ENCODE measurements around the gene DHRS1.
"Not testable (repeated sequence)": the region's sequence is repeated elsewhere in the genome, so short reads cannot be mapped to it uniquely, and the experiment has no call there.

DHRS1 gene

GRCh38 chr14:24299255-24300191 is at the start of gene DHRS1, which contains the start of gene NOP9:
Gene DHRS1, minus strand, starts transcription at chr14:24299780. Its CDS starts 674 bp downstream, at chr14:24299106.
Gene NOP9, plus strand, starts transcription at chr14:24299850. Its CDS starts 105 bp downstream, at chr14:24299955.
- DNase-seq = no peak

DNA sequence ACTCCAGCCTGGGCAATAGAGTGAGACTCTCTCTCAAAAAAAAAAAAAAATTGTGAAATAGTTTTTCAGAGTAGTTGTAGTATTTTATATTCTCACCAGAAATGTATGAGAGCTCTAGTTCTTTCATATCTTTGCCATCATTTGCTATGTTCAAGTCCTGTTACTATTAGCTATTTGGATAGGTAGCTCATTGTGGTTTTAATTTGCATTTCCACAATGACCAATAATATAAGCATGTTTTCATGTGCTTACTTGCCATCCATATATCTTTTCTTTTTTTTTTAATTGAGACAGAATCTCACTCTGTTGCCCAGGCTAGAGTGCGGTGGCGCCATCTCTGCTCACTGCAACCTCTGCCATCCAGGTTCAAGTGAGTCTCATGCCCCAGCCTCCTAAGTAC is 48.6 kb upstream of the DHRS1 start:
- DNase-seq = no peak

DNA sequence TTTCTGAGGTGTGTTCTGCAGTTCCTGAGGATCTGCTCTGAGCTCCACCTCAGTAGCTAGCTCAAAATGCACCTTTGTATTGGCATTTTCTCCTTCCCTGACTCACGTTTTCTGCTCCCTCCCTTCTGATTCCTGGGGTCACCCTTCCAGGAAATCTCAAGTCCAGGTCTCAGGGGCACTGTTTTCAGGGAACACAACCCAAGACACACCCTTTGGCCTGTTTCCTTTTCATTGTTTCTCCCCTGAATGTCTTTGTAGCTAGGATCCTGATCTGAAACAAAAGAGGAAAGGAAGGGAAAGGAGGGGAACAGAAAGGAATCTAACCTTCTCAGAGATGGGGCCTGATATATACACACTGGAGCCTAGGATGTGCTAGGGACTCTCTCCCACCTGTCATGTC is 47.6 kb upstream of the DHRS1 start:
- no peak for DNase-seq

- no peak for DNase-seq
Measured at GRCh38 chr14:24343795-24344660, 44.4 kb upstream of the DHRS1 start.

DNA sequence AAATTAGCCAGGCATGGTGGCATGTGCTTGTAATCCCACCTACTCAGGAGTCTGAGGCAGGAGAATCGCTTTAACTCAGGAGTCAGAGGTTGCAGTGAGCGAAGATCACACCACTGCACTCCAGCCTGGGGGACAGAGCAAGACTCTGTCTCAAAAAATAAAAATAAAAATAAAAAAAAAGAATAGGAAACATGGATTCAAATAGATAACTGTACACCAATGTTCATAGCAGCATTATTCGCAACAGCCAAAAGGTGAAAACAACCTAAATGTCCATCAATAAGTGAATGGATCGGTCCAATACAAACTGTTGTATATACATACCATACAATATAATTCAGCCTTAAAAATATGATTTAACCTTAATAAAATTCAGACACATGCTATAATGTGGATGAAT is 43.3 kb upstream of the DHRS1 start:
- DNase-seq = no peak

- DNase-seq = no peak
Measured at GRCh38 chr14:24340606-24341005, 41.0 kb upstream of the DHRS1 start.

- no peak for DNase-seq
Measured at GRCh38 chr14:24339284-24340151, 39.9 kb upstream of the DHRS1 start, which contains the start of gene RIPK3. Gene RIPK3, minus strand, starts transcription at chr14:24339991. Its CDS starts 165 bp downstream, at chr14:24339826.

- DNase-seq = no peak
Measured at GRCh38 chr14:24338843-24339242, 39.3 kb upstream of the DHRS1 start.

- DNase-seq = no peak
Measured at GRCh38 chr14:24337824-24338175, 38.2 kb upstream of the DHRS1 start.

DNA sequence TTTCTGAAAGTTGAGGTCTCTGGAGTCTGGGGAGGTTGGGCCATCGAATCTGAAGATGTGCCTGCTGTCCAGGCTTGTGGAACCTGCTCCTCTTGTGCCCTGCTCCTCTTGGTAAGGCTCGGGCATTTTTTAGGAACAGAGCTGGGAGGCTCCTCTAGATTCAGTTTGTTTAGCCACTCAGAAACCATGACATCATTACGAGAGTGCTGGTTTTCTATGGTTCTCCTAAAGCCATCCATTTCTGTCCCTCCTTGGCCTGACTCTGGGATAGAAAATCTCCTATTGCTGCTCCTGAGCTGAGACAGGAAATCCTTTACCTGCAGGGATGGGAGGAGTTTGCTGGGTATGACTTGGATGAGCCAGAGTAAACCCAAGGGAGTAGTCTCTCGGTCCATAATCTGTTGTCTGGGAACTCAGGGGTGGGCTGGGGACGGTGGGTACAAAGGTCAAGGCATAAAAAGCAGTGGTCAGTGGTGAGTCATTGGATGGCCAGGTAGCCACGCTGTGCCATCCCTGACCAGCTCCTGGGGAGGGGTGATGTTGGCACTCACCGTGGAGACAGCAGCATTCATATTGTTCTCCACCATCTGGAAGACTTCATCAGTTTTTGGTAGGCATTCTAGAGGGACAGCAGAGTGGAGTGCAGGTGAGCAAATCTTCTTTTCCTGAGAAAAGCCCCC is 37.7 kb upstream of the DHRS1 start:
- DNase-seq = no peak

- no peak for DNase-seq
Measured at GRCh38 chr14:24335461-24336171, 36.0 kb upstream of the DHRS1 start.

- DNase-seq = no peak
Measured at GRCh38 chr14:24334431-24335291, 35.1 kb upstream of the DHRS1 start, which contains the start of gene ADCY4. Gene ADCY4, minus strand, starts transcription at chr14:24335071. Its CDS starts 419 bp downstream, at chr14:24334652.

DNA sequence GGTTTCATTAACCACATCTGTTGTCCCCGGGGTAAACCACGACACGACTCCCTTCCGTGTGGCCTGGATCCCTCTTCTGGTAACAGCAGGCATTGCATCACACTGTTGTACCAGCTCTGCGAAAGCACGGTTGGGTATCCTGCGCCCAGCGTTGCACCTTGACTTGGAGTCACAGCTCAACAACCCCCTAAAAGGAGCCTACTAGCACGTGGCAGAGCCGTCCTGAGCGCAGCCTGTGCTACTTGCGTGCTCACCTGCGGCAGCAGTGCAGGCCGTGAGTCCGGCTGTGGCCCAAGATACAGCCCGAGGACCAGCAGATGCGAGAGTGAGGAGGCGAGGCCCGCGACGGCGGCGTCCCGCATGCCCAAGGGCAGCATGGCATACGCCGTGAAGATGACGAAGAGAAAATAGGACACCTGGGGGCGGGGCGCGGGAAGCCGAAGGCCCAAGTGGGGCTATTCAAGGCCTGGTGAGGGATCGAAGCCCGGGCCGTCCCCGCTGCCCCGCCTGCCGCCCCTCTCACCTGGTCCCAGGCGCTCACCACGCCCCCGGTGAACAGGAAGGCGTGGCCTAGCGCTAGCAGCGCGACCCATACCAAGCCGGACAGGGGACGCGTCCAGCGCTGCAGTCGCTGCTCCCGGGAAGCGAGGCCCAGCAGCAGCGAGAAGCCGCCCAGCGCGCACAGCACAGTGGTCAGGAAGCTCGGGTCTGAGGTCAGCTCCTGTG is 32.9 kb upstream of the DHRS1 start:
- no peak for DNase-seq

DNA sequence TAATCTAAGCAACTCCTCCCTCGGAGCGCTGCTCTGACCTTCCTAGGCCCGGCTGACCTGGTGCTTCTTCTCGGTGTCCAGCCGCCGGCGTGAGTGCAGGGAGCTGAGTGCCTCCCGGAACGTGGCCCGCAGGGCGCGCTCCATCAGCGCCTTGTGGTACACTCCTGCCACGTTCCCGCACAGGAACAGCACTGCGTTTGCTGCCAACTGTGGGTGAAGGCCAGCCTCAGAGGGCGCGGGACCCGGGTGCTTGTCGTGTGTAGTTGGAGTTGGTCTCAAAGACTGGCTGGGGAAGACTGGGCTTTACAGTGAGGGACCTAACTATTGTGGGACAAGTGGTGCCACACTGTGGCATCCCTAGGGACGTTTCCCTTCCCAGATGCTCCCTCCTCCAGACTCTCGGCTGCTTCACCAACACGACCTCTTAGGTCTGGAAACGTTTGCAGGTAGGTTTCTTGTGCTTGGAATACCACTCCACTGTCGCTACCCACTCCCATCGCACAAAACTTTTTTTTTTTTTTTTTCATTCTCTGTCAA is 32.2 kb upstream of the DHRS1 start:
- DNase-seq = no peak

DNA sequence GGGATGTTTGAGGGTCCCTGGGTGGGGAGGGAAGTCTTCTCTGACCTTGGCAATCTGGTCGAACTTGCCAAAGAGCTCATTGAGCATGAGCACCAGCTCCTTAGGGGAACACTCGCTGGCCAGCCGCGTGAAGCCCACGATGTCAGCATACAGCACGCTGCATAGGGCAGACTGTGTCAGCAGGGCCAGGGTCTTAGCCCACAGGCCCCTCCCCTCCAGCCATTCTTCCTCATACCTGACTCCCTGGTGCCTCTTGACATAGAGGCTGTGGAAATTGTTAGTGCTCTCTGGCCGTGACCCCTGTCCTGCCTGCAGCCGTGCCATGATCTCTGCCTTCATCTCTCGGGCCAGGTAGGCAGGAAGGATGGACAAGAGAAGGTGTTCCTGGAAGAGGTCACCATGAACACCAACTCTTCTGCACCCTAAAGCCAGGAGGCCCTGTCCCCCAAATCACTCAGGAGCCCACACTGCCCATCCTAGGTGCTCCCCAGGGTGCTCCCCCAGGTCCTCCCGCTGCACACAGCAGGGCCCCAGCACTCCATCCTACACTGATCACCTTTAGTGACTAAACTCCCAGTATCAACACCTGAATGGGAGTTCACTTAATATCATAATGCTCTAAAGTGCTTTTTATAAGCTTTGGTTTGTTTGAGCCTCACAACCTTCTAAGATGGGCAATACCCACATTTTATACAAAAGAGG is 31.5 kb upstream of the DHRS1 start:
- no peak for DNase-seq

DNA sequence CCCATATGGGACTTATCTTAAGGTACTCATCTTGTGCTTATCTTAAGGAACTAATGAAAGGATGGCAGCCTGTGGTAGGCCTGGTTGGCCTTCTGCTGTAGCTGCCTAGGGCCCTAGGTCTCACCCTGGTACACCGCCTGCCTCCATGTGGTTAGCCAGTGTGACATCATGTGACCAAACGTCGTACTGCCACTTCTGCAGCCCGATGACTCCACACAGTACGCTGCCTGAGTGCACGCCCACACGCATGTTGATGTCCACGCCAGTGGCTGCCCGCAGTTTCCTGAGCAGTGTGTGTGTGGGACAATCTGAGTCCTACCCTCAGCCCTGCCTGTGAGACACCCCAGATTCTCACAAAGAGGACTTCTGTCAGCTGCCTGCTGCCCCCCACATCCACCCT is 30.2 kb upstream of the DHRS1 start:
- no peak for DNase-seq

GRCh38 chr14:24329073-24329663 is 29.6 kb upstream of the DHRS1 start:
- no peak for DNase-seq

- DNase-seq = not testable (repeated sequence)
Measured at GRCh38 chr14:24327914-24328313, 28.3 kb upstream of the DHRS1 start.
